ENCODE measurements around the gene PMF1. TPM values are rescaled to one million over a fixed set of nuclear protein-coding genes. Genes with fewer than 3 reads are reported as not detected.

Gene PMF1
- total RNA-seq, 4 donors from 2014 or later = 34.0 to 74.8 (median 49.5) TPM

- DNase-seq (ENCODE audit: low spot score) = no peak
- ATAC-seq (ENCODE audit: low FRiP score) = no peak
- TF ChIP-seq CTCF (IDR thresholded peaks at IDR 0.05) = no peak
Observed at GRCh38 chr1:156246241-156246780, 33.5 kb downstream of the PMF1 start.

- no peak for TF ChIP-seq CTCF (IDR thresholded peaks at IDR 0.05)
- ATAC-seq (ENCODE audit: low FRiP score) = no peak
- no peak for DNase-seq (ENCODE audit: low spot score)
Observed at GRCh38 chr1:156246781-156247459, 34.1 kb downstream of the PMF1 start.

GRCh38 chr1:156247460-156248322 lies 34.9 kb downstream of the PMF1 start, which contains the start of gene PAQR6:
Gene PAQR6, minus strand, starts transcription at chr1:156248056. Its CDS starts 1,325 bp downstream, at chr1:156246731.
- no peak for ATAC-seq (ENCODE audit: low FRiP score)
- no peak for TF ChIP-seq CTCF (IDR thresholded peaks at IDR 0.05)
- no peak for DNase-seq (ENCODE audit: low spot score)

- TF ChIP-seq CTCF (IDR thresholded peaks at IDR 0.05) = no peak
- DNase-seq (ENCODE audit: low spot score) (no peak), ATAC-seq (ENCODE audit: low FRiP score) (no peak)
Observed at GRCh38 chr1:156248323-156248683, 35.5 kb downstream of the PMF1 start.

GRCh38 chr1:156249593-156249992 lies 36.8 kb downstream of the PMF1 start:
- ATAC-seq (ENCODE audit: low FRiP score) (no peak), DNase-seq (ENCODE audit: low spot score) (no peak)
- TF ChIP-seq CTCF (IDR thresholded peaks at IDR 0.05) = no peak

GRCh38 chr1:156251527-156251926 lies 38.7 kb downstream of the PMF1 start:
- TF ChIP-seq CTCF (IDR thresholded peaks at IDR 0.05) = no peak
- ATAC-seq (ENCODE audit: low FRiP score) = no peak

More at GRCh38 chr1:156251527-156251926, 38.7 kb downstream of the PMF1 start:
- DNase-seq (ENCODE audit: low spot score) = no peak

Measured in omental fat pad (tissue), 4 donors.